MCF 10A (cell line): ENCODE results near the gene RNASEH1. TPM values are rescaled to one million over a fixed set of nuclear protein-coding genes. Genes with fewer than 3 reads are reported as not detected.

Experiments
- BruUV-seq: library from RNA; stranded (reverse); fragments of 400-500 nt; replicated peaks from 2 replicates; lab custom pipeline; 2021; lab: Mats Ljungman, UMichigan
- CTCF ChIA-PET: fragments of 300-600 bp; sonication (Branson Sonifier 250); formaldehyde crosslinking; extraction: SDS; loops from one replicate; lab custom pipeline; 2021; ENCODE audit warnings: antibody characterized with exemption, inconsistent platforms; lab: Yijun Ruan, JAX
- POLR2A ChIA-PET: fragments of 300-600, 350-650 bp; sonication (Branson Sonifier 250); formaldehyde crosslinking; extraction: SDS; loops from one replicate; lab custom pipeline; 2020; ENCODE audit warnings: antibody characterized with exemption, inconsistent platforms; lab: Yijun Ruan, JAX
- DNase-seq: peaks from one replicate; pipeline ENCODE4 v3.0.0-alpha.2; 2018; ENCODE audit not compliant: unreplicated experiment
- H3K27ac Mint-ChIP-seq: one replicate; pipeline ENCODE4 v1.8.0; 2022; ENCODE audit warnings: mild to moderate bottlenecking, low read depth, mixed read lengths; ENCODE audit not compliant: unreplicated experiment
- H3K27me3 Mint-ChIP-seq: one replicate; pipeline ENCODE4 v1.8.0; 2022; ENCODE audit warnings: mixed read lengths; ENCODE audit not compliant: insufficient read depth, unreplicated experiment
- H3K36me3 Mint-ChIP-seq: one replicate; pipeline ENCODE4 v1.8.0; 2022; ENCODE audit warnings: mild to moderate bottlenecking, moderate library complexity, mixed read lengths; ENCODE audit not compliant: insufficient read depth, unreplicated experiment
- H3K4me1 Mint-ChIP-seq: one replicate; pipeline ENCODE4 v1.8.0; 2022; ENCODE audit warnings: mixed read lengths; ENCODE audit not compliant: insufficient read depth, unreplicated experiment
- H3K4me3 Mint-ChIP-seq: one replicate; pipeline ENCODE4 v1.8.0; 2022; ENCODE audit warnings: mild to moderate bottlenecking, moderate library complexity, mixed read lengths; ENCODE audit not compliant: unreplicated experiment
- H3K9me3 Mint-ChIP-seq: one replicate; pipeline ENCODE4 v1.8.0; 2022; ENCODE audit warnings: mixed read lengths; ENCODE audit not compliant: unreplicated experiment
- CTCF ChIP-seq: fragments of 200-600 bp; IDR thresholded peaks from one replicate; pipeline ENCODE4 v1.8.0; 2022; ENCODE audit warnings: antibody characterized with exemption, mild to moderate bottlenecking; ENCODE audit not compliant: unreplicated experiment
- intact Hi-C: fragments of 100-400 bp; cut with micrococcal nuclease; formaldehyde crosslinking; loops from 2 replicates; pipeline ENCODE4 v1.14.1; 2022
- total RNA-seq: library from RNA; stranded (reverse); gene quantifications from 2 replicates; pipeline ENCODE4 v1.2.3, GENCODE V29; 2022

The RNASEH1 gene
- total RNA-seq, 1 experiment from 2014 or later, result 48.3 TPM

GRCh38 chr2:3598912-3599854 lies 41.0 kb upstream of the RNASEH1 start:
- CTCF ChIA-PET, result no interaction called here
- intact Hi-C loops, result no loop called here
- TF ChIP-seq CTCF, result no peak
- no TSS peak for BruUV-seq
- Mint-ChIP-seq H3K27ac (no peak overlapping the region), H3K4me3 (no peak overlapping the region), H3K36me3 (no peaks in the 10 kb centered on the region), H3K4me1 (no peaks in the 10 kb centered on the region), H3K27me3 (peaks cover 11% of the 10 kb centered on the region), H3K9me3 (no peaks in the 10 kb centered on the region)
- DNase-seq, result no peak
- POLR2A ChIA-PET, result interaction anchor here (0.6 kb wide), 1 partner anchor 14 kb away, joined by 3 read pairs; no protein-coding TSS in a partner anchor

- Mint-ChIP-seq H3K36me3 (no peaks in the 10 kb centered on the region), H3K4me3 (no peak overlapping the region), H3K27me3 (peaks cover 11% of the 10 kb centered on the region), H3K9me3 (no peaks in the 10 kb centered on the region), H3K27ac (no peak overlapping the region), H3K4me1 (no peaks in the 10 kb centered on the region)
- POLR2A ChIA-PET, result no interaction called here
- no peak for DNase-seq
- BruUV-seq, result no TSS peak
- CTCF ChIA-PET, result no interaction called here
- no peak for TF ChIP-seq CTCF
- intact Hi-C loops, result no loop called here
These were observed 40.2 kb upstream of the RNASEH1 start for GRCh38 chr2:3598197-3598910.

- Mint-ChIP-seq H3K27me3 (peaks cover 11% of the 10 kb centered on the region), H3K4me3 (no peak overlapping the region), H3K27ac (no peak overlapping the region), H3K4me1 (no peaks in the 10 kb centered on the region), H3K9me3 (no peaks in the 10 kb centered on the region), H3K36me3 (no peaks in the 10 kb centered on the region)
- no peak for DNase-seq
- intact Hi-C loops, result no loop called here
- ChIA-PET POLR2A (no interaction called here), CTCF (no interaction called here)
- BruUV-seq, result no TSS peak
- no peak for TF ChIP-seq CTCF
These were observed 39.4 kb upstream of the RNASEH1 start for GRCh38 chr2:3597567-3597966.

- Mint-ChIP-seq H3K27ac (no peak overlapping the region), H3K4me1 (no peaks in the 10 kb centered on the region), H3K36me3 (no peaks in the 10 kb centered on the region), H3K4me3 (no peak overlapping the region), H3K9me3 (no peaks in the 10 kb centered on the region), H3K27me3 (peaks cover 11% of the 10 kb centered on the region)
- ChIA-PET CTCF (no interaction called here), POLR2A (no interaction called here)
- DNase-seq, result no peak
- no peak for TF ChIP-seq CTCF
- BruUV-seq, result no TSS peak
- intact Hi-C loops, result no loop called here
These were observed 38.8 kb upstream of the RNASEH1 start for GRCh38 chr2:3596901-3597417.
